Progenitor cell of endocrine pancreas (in vitro differentiated cells): Measurements from ENCODE around the gene ASIC3. TPM values are rescaled to one million over a fixed set of nuclear protein-coding genes. Genes with fewer than 3 reads are reported as not detected.

Experiments used
- DNase-seq: peaks from one replicate; pipeline ENCODE4 v3.0.0; 2021; ENCODE audit warnings: low spot score; ENCODE audit not compliant: unreplicated experiment
- H3K27ac Mint-ChIP-seq: 2 replicates; pipeline ENCODE4 v1.8.0; 2021; ENCODE audit warnings: mild to moderate bottlenecking, moderate library complexity, mixed read lengths
- H3K27me3 Mint-ChIP-seq: 2 replicates; pipeline ENCODE4 v1.8.0; 2021; ENCODE audit warnings: mixed read lengths
- H3K36me3 Mint-ChIP-seq: 2 replicates; pipeline ENCODE4 v1.8.0; 2022; ENCODE audit warnings: mixed read lengths; ENCODE audit not compliant: insufficient read depth
- H3K4me1 Mint-ChIP-seq: 2 replicates; pipeline ENCODE4 v1.8.0; 2021; ENCODE audit warnings: low read depth, mixed read lengths
- H3K4me3 Mint-ChIP-seq: 2 replicates; pipeline ENCODE4 v1.8.0; 2021; ENCODE audit warnings: low read depth, mild to moderate bottlenecking, moderate library complexity, mixed read lengths
- H3K9me3 Mint-ChIP-seq: 2 replicates; pipeline ENCODE4 v1.8.0; 2021; ENCODE audit warnings: low read depth, mixed read lengths
- CTCF ChIP-seq: fragments of 200-600 bp; sonication (generic); IDR thresholded peaks from one replicate; pipeline ENCODE4 v1.5.0; 2021; ENCODE audit warnings: antibody characterized with exemption, mild to moderate bottlenecking; ENCODE audit not compliant: unreplicated experiment
- total RNA-seq: library from RNA; stranded (reverse); gene quantifications from 2 replicates; pipeline ENCODE4 v1.2.1, GENCODE V29; 2021

Gene ASIC3
- total RNA-seq, 1 donor from 2014 or later: 5.1 TPM

DNA sequence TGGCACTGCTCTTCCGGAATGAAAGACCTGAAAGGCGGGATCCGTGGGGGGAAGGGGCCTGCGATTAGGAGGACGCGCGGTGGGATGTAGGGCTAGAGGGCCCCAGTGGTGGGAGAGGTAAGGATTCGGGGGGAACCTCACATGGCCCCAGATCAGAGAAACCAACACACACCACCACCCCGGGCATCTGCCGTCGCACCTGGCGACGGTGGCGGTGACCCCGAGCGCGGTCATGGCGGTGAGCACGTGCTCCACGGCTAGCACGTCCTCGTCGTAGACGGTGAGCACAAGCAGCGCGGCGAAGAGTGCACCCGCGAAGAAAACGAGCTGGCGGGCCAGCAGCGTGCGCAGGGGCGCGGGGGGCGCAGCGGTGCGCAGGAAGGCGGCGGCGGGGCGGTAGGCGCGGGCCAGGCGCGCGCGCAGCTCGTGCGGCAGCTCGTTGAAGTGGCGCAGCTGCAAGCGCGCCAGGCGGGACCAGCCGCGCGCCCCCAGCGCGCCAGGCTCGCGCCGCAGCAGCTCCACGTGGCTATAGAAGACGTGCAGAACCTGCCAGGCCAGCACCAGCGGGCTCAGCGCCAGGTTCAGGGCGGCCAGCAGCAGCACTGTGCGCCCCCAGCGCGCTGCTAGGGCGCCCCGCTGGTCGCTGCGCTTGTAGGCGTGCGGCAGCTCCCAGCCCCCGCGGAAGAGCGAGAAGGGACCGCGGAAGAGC is 29.8 kb upstream of the ASIC3 start:
- DNase-seq: no peak
- peaks cover 5% of the 10 kb centered on the region for H3K4me1 Mint-ChIP-seq
- H3K4me3 Mint-ChIP-seq: peak overlapping the region; percentile 57
- H3K36me3 Mint-ChIP-seq: no peaks in the 10 kb centered on the region
- TF ChIP-seq CTCF: no peak
- no peak overlapping the region for H3K27ac Mint-ChIP-seq
- H3K9me3 Mint-ChIP-seq: no peaks in the 10 kb centered on the region
- H3K27me3 Mint-ChIP-seq: peaks cover 87% of the 10 kb centered on the region

GRCh38 chr7:151019130-151019447 is 29.2 kb upstream of the ASIC3 start:
- Mint-ChIP-seq H3K9me3 (no peaks in the 10 kb centered on the region), H3K4me3 (no peak overlapping the region), H3K4me1 (peaks cover 5% of the 10 kb centered on the region), H3K27me3 (peaks cover 82% of the 10 kb centered on the region), H3K36me3 (no peaks in the 10 kb centered on the region), H3K27ac (peak overlapping the region; percentile 56)
- no peak for TF ChIP-seq CTCF
- no peak for DNase-seq

DNA sequence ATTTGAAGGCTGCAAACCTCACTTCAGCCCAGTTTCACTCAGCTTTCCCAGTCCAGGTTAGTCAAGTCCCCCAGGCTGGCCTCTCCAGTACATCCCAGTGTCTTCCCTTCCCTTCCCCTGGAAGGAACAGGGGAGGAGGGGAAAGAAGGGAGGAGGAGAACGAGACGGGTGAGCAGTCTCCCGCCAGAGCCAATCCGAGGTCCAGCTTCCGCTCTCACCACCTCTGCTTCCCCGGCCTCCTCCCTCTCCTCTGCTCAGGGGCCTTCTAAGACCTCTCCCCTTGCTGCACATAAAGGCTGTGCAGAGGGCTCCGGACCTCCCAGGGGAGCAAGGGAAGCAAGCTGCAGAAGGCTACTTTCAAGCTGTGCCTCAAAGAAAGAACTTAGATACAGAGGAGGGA is 28.1 kb upstream of the ASIC3 start:
- Mint-ChIP-seq H3K36me3 (no peaks in the 10 kb centered on the region), H3K9me3 (no peaks in the 10 kb centered on the region), H3K27me3 (peaks cover 77% of the 10 kb centered on the region), H3K4me3 (no peak overlapping the region), H3K4me1 (peaks cover 4% of the 10 kb centered on the region), H3K27ac (no peak overlapping the region)
- TF ChIP-seq CTCF: no peak
- no peak for DNase-seq

GRCh38 chr7:151023232-151023631 is 25.1 kb upstream of the ASIC3 start:
- no peak for TF ChIP-seq CTCF
- Mint-ChIP-seq H3K9me3 (no peaks in the 10 kb centered on the region), H3K36me3 (no peaks in the 10 kb centered on the region), H3K27me3 (peaks cover 59% of the 10 kb centered on the region), H3K4me1 (peaks cover 17% of the 10 kb centered on the region), H3K27ac (no peak overlapping the region), H3K4me3 (no peak overlapping the region)
- DNase-seq: no peak

DNA sequence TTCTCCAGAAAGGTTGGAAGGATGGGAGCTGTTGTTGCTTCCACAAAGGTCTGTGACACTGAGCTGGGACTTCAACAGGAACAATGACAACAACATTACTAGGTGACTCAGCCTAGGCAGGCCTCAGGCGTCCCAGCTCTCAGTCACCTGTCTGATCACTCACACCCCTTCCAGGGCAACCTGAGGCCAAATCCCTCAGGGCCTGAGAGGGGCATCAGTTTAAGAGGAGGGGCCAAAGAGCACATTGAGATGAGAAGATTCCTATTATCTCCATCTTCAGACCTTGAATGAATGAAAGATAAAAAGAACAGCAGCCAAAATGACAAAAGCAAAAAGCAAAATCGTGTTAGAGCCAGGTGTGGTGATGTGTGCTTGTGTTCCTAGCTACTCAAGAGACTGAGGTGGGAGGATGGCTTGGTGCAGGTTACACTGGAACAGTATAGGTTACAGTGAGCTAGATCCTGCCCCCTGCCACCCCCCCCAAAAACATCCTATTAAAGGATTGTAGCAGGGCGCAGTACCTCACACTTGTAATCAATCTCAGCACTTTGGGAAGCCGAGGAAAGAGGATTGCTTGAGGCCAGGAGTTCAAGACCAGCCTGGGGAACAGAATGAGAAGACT is 23.8 kb upstream of the ASIC3 start, which contains the start of gene ATG9B:
Gene ATG9B, minus strand, starts transcription at position 60 of the 622 bp plus-strand sequence. CDS start 71 bp downstream, outside the sequence.
- Mint-ChIP-seq H3K4me3 (no peak within 1 kb of the TSS), H3K27ac (no peak within 1 kb of the TSS), H3K36me3 (no peaks in the 10 kb centered on the region), H3K9me3 (no peaks in the 10 kb centered on the region), H3K27me3 (peaks cover 48% of the 10 kb centered on the region), H3K4me1 (peaks cover 19% of the 10 kb centered on the region)
- no peak for DNase-seq
- TF ChIP-seq CTCF: no peak
